SK-N-DZ (cell line): Measurements from ENCODE around the gene TBL2. TPM values are rescaled to one million over a fixed set of nuclear protein-coding genes. Genes with fewer than 3 reads are reported as not detected.
"Not testable (repeated sequence)": the region's sequence is repeated elsewhere in the genome, so short reads cannot be mapped to it uniquely, and the experiment has no call there.

Experiments used
- DNase-seq: peaks from one replicate; pipeline ENCODE4 v3.0.0-alpha.2; 2015; ENCODE audit warnings: low spot score
- polyA plus RNA-seq, 2 experiments: library from polyadenylated mRNA; depleted of rRNA; stranded (reverse); fragments of >200 nt; gene quantifications; 2 replicates each; pipeline ENCODE4 v1.2.3, GENCODE V29; 2014

Gene TBL2
- polyA plus RNA-seq (2014; cell fraction: cytosol; rRNA removed) = 58.0 and 67.5 TPM in 2 replicates
- polyA plus RNA-seq (2014; cell fraction: nucleus; rRNA removed) = 49.1 and 71.2 TPM in 2 replicates

DNA sequence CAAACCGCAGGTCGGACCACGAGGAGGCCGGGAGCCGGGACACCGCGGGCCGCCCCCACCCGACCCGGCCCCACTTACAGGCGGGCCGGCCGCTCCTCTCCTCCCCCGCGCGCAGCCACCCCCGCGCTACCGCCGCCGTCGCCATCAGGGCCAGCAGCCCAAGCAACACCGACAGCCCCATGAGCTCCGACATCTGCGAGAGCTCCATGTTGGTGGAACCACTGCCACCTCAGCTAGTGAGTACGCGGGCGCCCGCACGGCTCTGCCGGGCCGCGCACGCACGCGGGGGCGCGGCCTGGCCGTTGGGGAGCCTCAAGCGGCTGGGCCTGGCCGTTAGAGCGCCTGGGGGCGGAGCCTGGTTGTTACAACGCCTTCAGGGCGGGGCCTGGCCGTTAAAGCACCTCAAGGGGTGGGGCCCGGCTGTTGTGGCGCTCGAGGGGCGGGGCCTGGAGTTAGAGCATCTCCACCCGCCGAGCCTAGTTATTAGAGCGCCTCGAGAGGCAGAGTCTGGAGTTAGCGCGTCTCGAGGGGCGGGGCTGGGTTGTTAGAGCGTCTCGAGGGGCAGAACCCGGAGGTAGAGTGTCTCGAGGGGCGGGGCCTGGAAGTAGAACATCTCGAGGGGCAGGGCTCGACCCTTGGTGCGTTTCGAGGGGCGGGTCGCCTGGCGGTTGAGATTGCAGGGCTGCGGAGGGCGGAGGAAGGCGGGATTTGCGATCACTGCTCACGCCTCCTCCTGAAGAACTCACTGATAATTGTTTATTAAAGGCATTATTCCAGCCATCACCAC, at the start of gene TBL2:
TBL2 (minus strand) TSS at position 238 of the 787 bp plus-strand sequence; CDS start at position 208, 30 bp downstream.
- DNase-seq = peak; percentile 98

DNA sequence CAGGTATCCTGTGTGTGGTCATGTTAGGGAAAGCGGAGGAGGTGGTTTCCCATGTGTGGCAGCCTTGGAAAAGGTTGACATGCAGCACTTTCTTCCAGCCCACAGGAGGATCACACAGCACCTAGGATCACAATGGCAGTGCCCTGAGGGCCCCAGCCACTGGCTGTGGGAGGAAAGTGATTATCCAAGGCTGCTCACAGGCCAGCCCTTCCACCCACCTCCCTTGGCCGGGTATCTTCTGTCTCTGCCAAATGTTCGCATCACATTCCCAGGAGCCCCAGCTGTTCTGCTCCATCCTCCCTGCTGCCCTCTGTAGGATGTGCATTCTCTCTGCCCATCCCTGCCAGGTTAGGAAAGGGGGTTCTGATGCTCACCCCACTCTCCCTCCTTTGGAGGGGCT, 48.4 kb upstream of the TBL2 start:
- DNase-seq = no peak

DNA sequence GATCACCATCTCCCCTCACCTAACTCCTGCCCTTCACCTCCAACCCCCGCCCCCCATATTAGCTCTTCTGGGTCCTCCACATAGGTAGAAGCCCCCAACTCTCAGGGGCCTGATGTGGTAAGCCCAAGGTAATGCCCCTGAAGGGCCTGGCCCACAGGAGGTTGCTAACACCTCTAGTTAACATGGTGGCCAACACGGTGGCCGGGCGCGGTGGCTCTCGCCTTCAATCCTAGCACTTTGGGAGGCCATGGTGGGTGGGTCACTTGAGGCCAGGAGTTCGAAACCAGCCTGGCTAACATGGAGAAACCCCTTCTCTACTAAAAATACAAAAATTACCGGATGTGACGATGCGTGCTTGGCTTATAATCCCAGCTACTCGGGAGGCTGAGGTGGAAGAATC, 46.9 kb upstream of the TBL2 start:
- no peak for DNase-seq

- DNase-seq = no peak
Measured at GRCh38 chr7:73624669-73625001, 46.3 kb upstream of the TBL2 start.

DNA sequence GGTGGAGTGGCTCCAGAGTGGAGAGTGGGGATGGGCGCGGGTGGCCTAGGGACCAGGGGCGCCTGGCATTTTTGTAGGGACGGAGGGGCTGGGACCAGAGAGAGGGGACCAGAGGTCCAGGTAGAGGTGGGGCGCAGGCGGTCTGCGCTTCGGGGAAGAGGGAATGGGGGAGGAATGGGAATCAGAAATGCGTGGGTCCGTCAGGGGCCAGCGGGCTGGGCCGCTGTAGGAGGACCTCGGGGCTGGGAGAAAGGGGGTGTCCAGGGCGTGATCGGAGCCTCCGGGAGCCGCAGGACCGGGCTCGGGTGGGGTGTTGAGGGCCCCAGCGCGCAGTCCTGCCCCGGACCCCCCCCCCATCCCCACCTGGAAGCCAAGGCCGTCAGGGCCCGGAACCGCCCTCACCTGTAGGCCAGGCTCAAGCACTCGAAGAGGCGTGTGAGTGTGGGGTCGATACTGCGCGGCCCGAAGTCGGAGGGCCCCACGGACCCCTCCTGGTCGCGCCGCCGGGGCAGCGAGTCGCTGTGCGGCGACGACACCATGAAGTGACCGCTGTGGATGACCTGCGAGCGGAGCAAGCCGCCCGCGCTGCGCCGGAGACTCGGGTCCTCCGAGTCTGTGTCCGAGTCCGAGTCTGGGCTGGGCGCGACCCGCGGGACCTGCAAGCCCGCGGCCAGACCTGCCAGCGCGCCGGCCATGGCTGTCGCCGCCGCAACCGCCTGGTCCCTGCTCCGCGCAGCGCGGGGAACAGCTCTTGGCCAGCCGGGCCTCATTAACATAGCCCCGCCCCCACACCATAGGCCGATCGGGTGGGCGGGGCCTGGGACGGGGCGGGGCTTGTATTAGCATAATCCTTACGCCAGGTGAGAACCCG, 45.7 kb upstream of the TBL2 start, which contains the start of gene MLXIPL:
MLXIPL (minus strand) TSS at position 725 of the 871 bp plus-strand sequence; CDS start at position 695, 30 bp downstream.
- DNase-seq = peak; percentile 73

- no peak for DNase-seq
Measured at GRCh38 chr7:73622909-73623797, 44.8 kb upstream of the TBL2 start.

- no peak for DNase-seq
Measured at GRCh38 chr7:73622527-73622908, 44.1 kb upstream of the TBL2 start.

DNA sequence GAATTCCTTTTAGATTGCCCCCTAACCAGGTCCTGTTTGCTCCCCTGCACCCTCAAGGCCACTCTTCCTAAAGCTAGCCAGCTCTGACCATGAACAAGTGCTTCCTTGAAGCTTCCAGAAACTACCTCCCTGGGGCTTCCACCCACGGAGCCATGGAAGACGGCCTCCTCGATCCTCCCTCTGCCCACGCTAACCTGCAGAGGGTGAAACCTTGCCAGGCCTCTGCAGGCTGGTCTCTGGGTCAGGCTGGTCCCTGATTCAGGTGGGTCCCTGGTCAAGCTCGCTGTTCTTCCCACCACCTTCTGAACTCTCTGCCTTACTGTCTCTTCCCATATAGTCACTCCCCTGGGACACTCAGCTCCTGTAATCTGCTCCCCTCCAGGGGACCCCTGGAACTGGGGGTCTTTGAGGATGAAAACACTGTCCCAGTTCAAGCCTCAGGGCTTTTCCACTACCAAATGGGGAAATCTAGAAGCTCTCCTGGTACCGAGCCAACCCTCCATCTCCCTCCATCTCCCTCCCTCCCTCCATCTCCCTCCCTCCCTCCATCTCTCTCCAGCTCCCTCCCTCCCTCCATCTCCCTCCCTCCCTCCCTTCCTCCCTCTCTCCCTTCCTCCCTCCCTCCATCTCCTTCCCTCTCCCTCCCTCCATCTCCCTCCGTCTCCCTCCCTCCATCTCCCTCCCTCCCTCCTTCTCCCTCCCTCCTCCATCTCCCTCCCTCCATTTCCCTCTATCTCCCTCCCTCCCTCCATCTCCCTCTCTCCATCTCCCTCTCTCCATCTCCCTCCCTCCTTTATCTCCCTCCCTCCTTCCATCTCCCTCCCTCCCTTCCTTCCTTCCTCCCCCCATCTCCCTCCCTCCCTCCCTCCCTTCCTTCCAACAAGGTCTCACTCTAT, 43.0 kb upstream of the TBL2 start:
- no peak for DNase-seq

DNA sequence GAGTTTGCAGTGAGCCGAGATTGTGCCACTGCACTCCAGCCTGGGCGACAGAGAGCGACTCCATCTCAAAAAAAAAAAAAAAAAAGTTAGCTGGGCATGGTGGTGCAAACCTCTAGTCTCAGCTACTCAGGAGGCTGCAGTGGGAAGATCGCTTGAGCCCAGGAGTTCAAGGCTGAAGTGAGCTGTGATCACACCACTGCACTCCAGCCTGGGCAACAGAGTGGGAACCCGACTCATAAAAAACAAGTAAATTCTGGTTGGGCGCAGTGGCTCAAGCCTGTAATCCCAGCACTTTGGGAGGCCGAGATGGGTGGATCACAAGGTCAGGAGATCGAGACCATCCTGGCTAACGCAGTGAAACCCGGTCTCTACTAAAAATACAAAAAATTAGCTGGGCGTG, 41.0 kb upstream of the TBL2 start:
- not testable (repeated sequence) for DNase-seq

GRCh38 chr7:73618538-73618937, 40.2 kb upstream of the TBL2 start:
- no peak for DNase-seq

- DNase-seq = not testable (repeated sequence)
Measured at GRCh38 chr7:73617520-73617919, 39.1 kb upstream of the TBL2 start.

- DNase-seq = no peak
Measured at GRCh38 chr7:73615886-73616285, 37.5 kb upstream of the TBL2 start.

GRCh38 chr7:73614937-73615336, 36.6 kb upstream of the TBL2 start:
- DNase-seq = not testable (repeated sequence)

- DNase-seq = no peak
Measured at GRCh38 chr7:73613954-73614735, 35.8 kb upstream of the TBL2 start.

DNA sequence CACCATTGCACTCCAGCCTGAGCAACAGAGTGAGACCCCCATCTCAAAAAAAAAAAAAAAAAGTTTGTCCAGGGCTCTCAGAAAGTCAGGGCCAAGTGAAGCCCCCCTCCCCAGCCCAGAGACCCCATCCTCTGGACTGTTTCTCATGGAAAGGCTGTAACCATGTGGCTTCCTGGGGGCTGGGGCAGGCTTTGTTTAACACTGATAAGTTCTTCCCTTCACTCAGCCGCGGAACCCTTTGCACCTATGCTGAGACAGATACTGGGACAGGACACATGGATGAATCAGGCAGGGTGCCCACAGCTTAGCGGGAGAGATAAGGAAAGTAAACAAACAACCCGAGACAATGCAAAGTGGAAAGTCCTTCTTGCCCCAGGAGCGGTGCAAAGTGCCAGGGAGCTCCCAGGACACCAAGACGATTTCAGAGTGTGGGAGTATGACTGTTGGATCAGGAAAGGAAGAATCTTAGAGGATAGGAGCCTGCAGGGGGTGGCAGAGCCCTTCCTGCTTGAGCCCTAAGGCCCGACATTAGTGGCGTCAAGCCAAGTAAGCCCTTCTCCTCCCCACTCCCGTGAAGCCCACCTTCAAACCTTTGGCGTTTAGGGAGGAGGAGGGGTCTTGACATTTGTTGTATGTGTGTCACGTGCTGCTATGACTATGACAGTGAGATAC, 34.4 kb upstream of the TBL2 start:
- no peak for DNase-seq

- DNase-seq = no peak
Measured at GRCh38 chr7:73611017-73611555, 32.7 kb upstream of the TBL2 start.

- DNase-seq = no peak
Measured at GRCh38 chr7:73610105-73610504, 31.7 kb upstream of the TBL2 start.

- not testable (repeated sequence) for DNase-seq
Measured at GRCh38 chr7:73607692-73607983, 29.3 kb upstream of the TBL2 start.
